ENCODE results near the gene NTPCR.

The NTPCR gene

GRCh38 chr1:232932486-232933425 lies 17.7 kb upstream of the NTPCR start:
- H3K27me3 ChIP-seq (ENCODE audit: insufficient read depth, low read depth, severe bottlenecking): no peaks in the 10 kb centered on the region
- no peak for TF ChIP-seq CTCF (IDR thresholded peaks at IDR 0.05; ENCODE audit: low read depth, low read length)
- H3K27ac ChIP-seq: no peak overlapping the region
- DNase-seq: no peak
- H3K36me3 ChIP-seq: no peaks in the 10 kb centered on the region
- no peaks in the 10 kb centered on the region for H3K9me3 ChIP-seq (ENCODE audit: severe bottlenecking)
- no peak overlapping the region for H3K4me3 ChIP-seq (ENCODE audit: low read depth, low read length)

GRCh38 chr1:232936941-232937340 lies 13.5 kb upstream of the NTPCR start:
- Histone ChIP-seq H3K27ac (no peak overlapping the region), H3K4me3 (ENCODE audit: low read depth, low read length) (no peak overlapping the region), H3K36me3 (no peaks in the 10 kb centered on the region), H3K27me3 (ENCODE audit: insufficient read depth, low read depth, severe bottlenecking) (no peaks in the 10 kb centered on the region), H3K9me3 (ENCODE audit: severe bottlenecking) (no peaks in the 10 kb centered on the region)
- TF ChIP-seq CTCF (IDR thresholded peaks at IDR 0.05; ENCODE audit: low read depth, low read length): no peak
- no peak for DNase-seq

GRCh38 chr1:232937741-232938375 lies 12.6 kb upstream of the NTPCR start:
- H3K4me3 ChIP-seq (ENCODE audit: low read depth, low read length): no peak overlapping the region
- no peak for TF ChIP-seq CTCF (IDR thresholded peaks at IDR 0.05; ENCODE audit: low read depth, low read length)
- H3K27ac ChIP-seq: no peak overlapping the region
- no peak for DNase-seq
- H3K27me3 ChIP-seq (ENCODE audit: insufficient read depth, low read depth, severe bottlenecking): no peaks in the 10 kb centered on the region
- no peaks in the 10 kb centered on the region for H3K36me3 ChIP-seq
- H3K9me3 ChIP-seq (ENCODE audit: severe bottlenecking): no peaks in the 10 kb centered on the region

- TF ChIP-seq CTCF (IDR thresholded peaks at IDR 0.05; ENCODE audit: low read depth, low read length): no peak
Observed at GRCh38 chr1:232938926-232939325, 11.5 kb upstream of the NTPCR start.

GRCh38 chr1:232939748-232940147 lies 10.7 kb upstream of the NTPCR start:
- H3K27ac ChIP-seq: no peak overlapping the region
- no peak for DNase-seq
- H3K9me3 ChIP-seq (ENCODE audit: severe bottlenecking): peaks cover 1% of the 10 kb centered on the region
- H3K4me3 ChIP-seq (ENCODE audit: low read depth, low read length): no peak overlapping the region
- TF ChIP-seq CTCF (IDR thresholded peaks at IDR 0.05; ENCODE audit: low read depth, low read length): no peak
- H3K27me3 ChIP-seq (ENCODE audit: insufficient read depth, low read depth, severe bottlenecking): no peaks in the 10 kb centered on the region
- no peaks in the 10 kb centered on the region for H3K36me3 ChIP-seq

More at GRCh38 chr1:232938926-232939325, 11.5 kb upstream of the NTPCR start:
- no peaks in the 10 kb centered on the region for H3K9me3 ChIP-seq (ENCODE audit: severe bottlenecking)
- H3K27me3 ChIP-seq (ENCODE audit: insufficient read depth, low read depth, severe bottlenecking): no peaks in the 10 kb centered on the region
- DNase-seq: no peak
- no peaks in the 10 kb centered on the region for H3K36me3 ChIP-seq
- no peak overlapping the region for H3K27ac ChIP-seq
- no peak overlapping the region for H3K4me3 ChIP-seq (ENCODE audit: low read depth, low read length)

All from WERI-Rb-1 (cell line).